ENCODE results near the gene MGST1. TPM values are rescaled to one million over a fixed set of nuclear protein-coding genes. Genes with fewer than 3 reads are reported as not detected.

The MGST1 gene
- polyA plus RNA-seq, 2 of the 4 experiments (the other 2 are of a cell fraction): 949 to 1,309 TPM

DNA sequence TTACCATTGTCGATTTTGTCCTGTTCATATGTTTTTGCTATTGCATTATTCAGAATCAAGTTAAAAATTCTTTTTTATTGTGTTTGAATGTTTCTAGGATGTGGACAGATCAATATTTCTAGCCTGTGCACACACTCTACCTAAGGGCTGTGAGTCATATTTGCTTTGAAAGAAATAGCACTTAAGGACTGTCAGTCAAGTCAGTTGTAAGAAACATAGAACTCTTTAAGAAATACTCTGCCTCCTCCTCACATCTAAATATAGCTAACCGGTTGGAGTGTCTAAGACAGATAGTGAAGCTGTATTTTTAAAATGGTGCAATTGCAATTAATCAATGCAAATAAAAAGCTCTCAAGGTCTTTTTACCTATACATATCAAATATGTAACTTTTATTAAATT, 17.9 kb upstream of the MGST1 start:
- Histone ChIP-seq H3K4me2 (no peak overlapping the region), H3K9me3 (0 out of 3 replicates have a peak, but pooled peaks cover 3% of the 10 kb centered on the region), H3K4me3 (no peak overlapping the region), H3K27ac (no peak overlapping the region), H3K4me1 (no peaks in the 10 kb centered on the region)
- DNase-seq (ENCODE audit: low read depth in 1 of 2, low spot score in 1 of 2): no peak
- ChIA-PET CTCF (interaction anchor here (0.6 to 1.4 kb wide), 3 partner anchors 11 to 164 kb away, joined by 3 to 4 read pairs (median 3); no protein-coding TSS in a partner anchor), POLR2A (interaction anchor here (0.9 kb wide), 2 partner anchors 18 to 20 kb away, joined by 3 to 5 read pairs; partner anchors contain the start of gene MGST1)
- FAIRE-seq: no peak
- 42% methylated on average over 2 of the region's 2 CpGs for WGBS (ENCODE audit: missing lambda C conversion rate)
- peak; percentile 54 to 74; a peak in 3 of 6 replicates for ATAC-seq
- TF ChIP-seq, protein P1, sequence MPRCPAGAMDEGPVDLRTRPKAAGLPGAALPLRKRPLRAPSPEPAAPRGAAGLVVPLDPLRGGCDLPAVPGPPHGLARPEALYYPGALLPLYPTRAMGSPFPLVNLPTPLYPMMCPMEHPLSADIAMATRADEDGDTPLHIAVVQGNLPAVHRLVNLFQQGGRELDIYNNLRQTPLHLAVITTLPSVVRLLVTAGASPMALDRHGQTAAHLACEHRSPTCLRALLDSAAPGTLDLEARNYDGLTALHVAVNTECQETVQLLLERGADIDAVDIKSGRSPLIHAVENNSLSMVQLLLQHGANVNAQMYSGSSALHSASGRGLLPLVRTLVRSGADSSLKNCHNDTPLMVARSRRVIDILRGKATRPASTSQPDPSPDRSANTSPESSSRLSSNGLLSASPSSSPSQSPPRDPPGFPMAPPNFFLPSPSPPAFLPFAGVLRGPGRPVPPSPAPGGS (IDR thresholded peaks at IDR 0.05): no peak
- TF ChIP-seq HOXB13 (CRISPR knock-in tag; IDR thresholded peaks at IDR 0.05; ENCODE audit: low read depth) (no peak), KDM5A (IDR thresholded peaks at IDR 0.05) (no peak), RARB (CRISPR knock-in tag; IDR thresholded peaks at IDR 0.05) (no peak), CHD4 (IDR thresholded peaks at IDR 0.05; ENCODE audit: borderline replicate concordance) (no peak), POLR2AphosphoS2 (conservative IDR thresholded peaks at IDR 0.05; ENCODE audit: low read length) (no peak), ESRRA (IDR thresholded peaks at IDR 0.05; ENCODE audit: borderline replicate concordance, low read length) (no peak), NPAS2 (CRISPR knock-in tag; IDR thresholded peaks at IDR 0.05; ENCODE audit: borderline replicate concordance) (no peak), HDAC2 (IDR thresholded peaks at IDR 0.05) (no peak), TP53 (CRISPR knock-in tag; IDR thresholded peaks at IDR 0.05) (no peak)
- TF ChIP-seq, protein P2, sequence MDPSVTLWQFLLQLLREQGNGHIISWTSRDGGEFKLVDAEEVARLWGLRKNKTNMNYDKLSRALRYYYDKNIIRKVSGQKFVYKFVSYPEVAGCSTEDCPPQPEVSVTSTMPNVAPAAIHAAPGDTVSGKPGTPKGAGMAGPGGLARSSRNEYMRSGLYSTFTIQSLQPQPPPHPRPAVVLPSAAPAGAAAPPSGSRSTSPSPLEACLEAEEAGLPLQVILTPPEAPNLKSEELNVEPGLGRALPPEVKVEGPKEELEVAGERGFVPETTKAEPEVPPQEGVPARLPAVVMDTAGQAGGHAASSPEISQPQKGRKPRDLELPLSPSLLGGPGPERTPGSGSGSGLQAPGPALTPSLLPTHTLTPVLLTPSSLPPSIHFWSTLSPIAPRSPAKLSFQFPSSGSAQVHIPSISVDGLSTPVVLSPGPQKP (IDR thresholded peaks at IDR 0.05; ENCODE audit: low read depth, low read length): no peak
- TF ChIP-seq, protein P3, sequence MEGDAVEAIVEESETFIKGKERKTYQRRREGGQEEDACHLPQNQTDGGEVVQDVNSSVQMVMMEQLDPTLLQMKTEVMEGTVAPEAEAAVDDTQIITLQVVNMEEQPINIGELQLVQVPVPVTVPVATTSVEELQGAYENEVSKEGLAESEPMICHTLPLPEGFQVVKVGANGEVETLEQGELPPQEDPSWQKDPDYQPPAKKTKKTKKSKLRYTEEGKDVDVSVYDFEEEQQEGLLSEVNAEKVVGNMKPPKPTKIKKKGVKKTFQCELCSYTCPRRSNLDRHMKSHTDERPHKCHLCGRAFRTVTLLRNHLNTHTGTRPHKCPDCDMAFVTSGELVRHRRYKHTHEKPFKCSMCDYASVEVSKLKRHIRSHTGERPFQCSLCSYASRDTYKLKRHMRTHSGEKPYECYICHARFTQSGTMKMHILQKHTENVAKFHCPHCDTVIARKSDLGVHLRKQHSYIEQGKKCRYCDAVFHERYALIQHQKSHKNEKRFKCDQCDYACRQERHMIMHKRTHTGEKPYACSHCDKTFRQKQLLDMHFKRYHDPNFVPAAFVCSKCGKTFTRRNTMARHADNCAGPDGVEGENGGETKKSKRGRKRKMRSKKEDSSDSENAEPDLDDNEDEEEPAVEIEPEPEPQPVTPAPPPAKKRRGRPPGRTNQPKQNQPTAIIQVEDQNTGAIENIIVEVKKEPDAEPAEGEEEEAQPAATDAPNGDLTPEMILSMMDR (IDR thresholded peaks at IDR 0.05): no peak
- TF ChIP-seq, protein P4, sequence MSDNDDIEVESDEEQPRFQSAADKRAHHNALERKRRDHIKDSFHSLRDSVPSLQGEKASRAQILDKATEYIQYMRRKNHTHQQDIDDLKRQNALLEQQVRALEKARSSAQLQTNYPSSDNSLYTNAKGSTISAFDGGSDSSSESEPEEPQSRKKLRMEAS (IDR thresholded peaks at IDR 0.05): no peak

DNA sequence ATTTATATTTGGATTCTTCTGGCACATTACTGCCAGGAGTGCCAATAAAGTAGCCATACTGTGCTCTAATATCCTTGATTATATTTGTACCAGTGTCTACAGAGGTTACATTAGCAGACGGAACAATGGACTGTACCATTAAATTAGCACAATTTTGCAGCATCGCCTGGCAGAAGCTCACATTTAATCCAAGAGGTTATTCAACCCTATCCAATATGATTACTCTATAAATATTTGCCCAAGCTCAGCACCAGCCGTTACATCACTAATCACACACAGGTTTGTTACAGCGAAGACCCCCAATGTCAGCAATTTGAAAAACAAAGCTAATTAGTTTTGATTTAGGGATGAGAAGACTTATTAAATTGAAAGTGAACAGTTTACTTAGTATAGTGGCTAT, 16.9 kb upstream of the MGST1 start:
- Histone ChIP-seq H3K4me2 (no peak overlapping the region), H3K27ac (no peak overlapping the region), H3K4me1 (no peaks in the 10 kb centered on the region), H3K9me3 (0 out of 3 replicates have a peak, but pooled peaks cover 3% of the 10 kb centered on the region), H3K4me3 (no peak overlapping the region)
- no peak for TF ChIP-seq JUNB (IDR thresholded peaks at IDR 0.05)
- no peak for TF ChIP-seq MYC (IDR thresholded peaks at IDR 0.05; ENCODE audit: borderline replicate concordance, low read length)
- no peak for TF ChIP-seq NFE2L2 (conservative IDR thresholded peaks at IDR 0.05; ENCODE audit: low read length)
- no peak for TF ChIP-seq RCOR1 (IDR thresholded peaks at IDR 0.05; ENCODE audit: low read depth, low read length)
- no peak for TF ChIP-seq SMC3 (IDR thresholded peaks at IDR 0.05)
- no peak for TF ChIP-seq CBX2 (IDR thresholded peaks at IDR 0.05; ENCODE audit: borderline replicate concordance, low read depth)
- no peak for TF ChIP-seq ZSCAN20 (CRISPR knock-in tag; IDR thresholded peaks at IDR 0.05)
- TF ChIP-seq, protein P5, sequence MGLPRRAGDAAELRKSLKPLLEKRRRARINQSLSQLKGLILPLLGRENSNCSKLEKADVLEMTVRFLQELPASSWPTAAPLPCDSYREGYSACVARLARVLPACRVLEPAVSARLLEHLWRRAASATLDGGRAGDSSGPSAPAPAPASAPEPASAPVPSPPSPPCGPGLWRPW (IDR thresholded peaks at IDR 0.05): no peak
- TF ChIP-seq KDM5A (IDR thresholded peaks at IDR 0.05): no peak
- TF ChIP-seq, protein P6, sequence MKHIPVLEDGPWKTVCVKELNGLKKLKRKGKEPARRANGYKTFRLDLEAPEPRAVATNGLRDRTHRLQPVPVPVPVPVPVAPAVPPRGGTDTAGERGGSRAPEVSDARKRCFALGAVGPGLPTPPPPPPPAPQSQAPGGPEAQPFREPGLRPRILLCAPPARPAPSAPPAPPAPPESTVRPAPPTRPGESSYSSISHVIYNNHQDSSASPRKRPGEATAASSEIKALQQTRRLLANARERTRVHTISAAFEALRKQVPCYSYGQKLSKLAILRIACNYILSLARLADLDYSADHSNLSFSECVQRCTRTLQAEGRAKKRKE (CRISPR knock-in tag; IDR thresholded peaks at IDR 0.05; ENCODE audit: low read depth): no peak
- TF ChIP-seq CHD4 (IDR thresholded peaks at IDR 0.05; ENCODE audit: borderline replicate concordance): no peak
- no peak for TF ChIP-seq POLR2A (IDR thresholded peaks at IDR 0.05; ENCODE audit: low read length)
- TF ChIP-seq EHMT2 (IDR thresholded peaks at IDR 0.05; ENCODE audit: low read depth): no peak
- no peak for TF ChIP-seq PHF8 (IDR thresholded peaks at IDR 0.05; ENCODE audit: borderline replicate concordance, low read depth)
- TF ChIP-seq RFX5 (IDR thresholded peaks at IDR 0.05): no peak
- TF ChIP-seq CHD2 (IDR thresholded peaks at IDR 0.05; ENCODE audit: low read length, partially characterized antibody): no peak
- DNase-seq (ENCODE audit: low read depth in 1 of 2, low spot score in 1 of 2) (no peak), ATAC-seq (no peak), FAIRE-seq (no peak)
- ChIA-PET CTCF (interaction anchor here (0.8 to 1.4 kb wide), 2 partner anchors 22 to 165 kb away, joined by 3 read pairs; no protein-coding TSS in a partner anchor), POLR2A (no interaction called here)
- WGBS (ENCODE audit: missing lambda C conversion rate): 65% methylated on average over 4 of the region's 4 CpGs

Measured in A549 (cell line).